GM10248 (cell line): ENCODE data around the gene CFAP100.

Source experiments
- CTCF ChIA-PET: fragments of 300-600 bp; sonication (Branson Sonifier 250); formaldehyde crosslinking; extraction: SDS; loops from one replicate; lab custom pipeline; 2021; ENCODE audit warnings: antibody characterized with exemption; lab: Yijun Ruan, JAX
- POLR2A ChIA-PET: fragments of 350-650 bp; sonication (Branson Sonifier 250); formaldehyde crosslinking; extraction: SDS; loops from one replicate; lab custom pipeline; 2020; ENCODE audit warnings: antibody characterized with exemption; lab: Yijun Ruan, JAX
- DNase-seq: peaks from one replicate; pipeline ENCODE4 v3.0.0; 2012; ENCODE audit errors: extremely low spot score
- TF ChIP-seq, protein P1 (sequence below): IDR thresholded peaks from 2 replicates; pipeline ENCODE4 v1.5.1; 2012; ENCODE audit warnings: mild to moderate bottlenecking, low read depth; ENCODE audit errors: extremely low read depth, missing control alignments, control extremely low read depth

CFAP100 gene

DNA sequence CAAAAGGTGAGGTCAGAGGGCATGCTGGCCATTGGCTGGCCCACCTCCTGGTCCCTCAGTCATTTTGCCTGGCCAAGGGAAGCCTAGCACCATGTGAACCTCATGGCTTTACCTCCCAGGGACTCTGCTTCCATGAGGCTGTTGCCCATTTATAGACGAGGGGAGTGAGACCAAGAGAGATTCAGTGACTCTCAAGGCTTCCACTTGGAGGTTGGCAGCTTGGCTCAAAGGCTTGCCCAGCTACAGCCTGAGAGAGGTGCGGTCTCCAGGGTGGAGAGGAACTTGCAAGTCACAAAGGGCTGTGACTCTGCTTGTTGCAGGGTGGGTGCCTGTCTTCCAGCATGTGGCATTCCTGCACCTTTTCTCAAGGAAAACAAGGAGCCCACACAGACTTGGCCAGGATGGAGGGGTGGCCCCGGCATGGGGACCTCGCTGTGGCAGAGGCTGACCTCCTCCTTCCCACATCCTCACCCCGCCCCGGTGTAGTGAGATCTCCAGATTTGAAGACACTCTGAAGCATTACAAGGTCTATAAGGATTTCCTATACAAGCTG is 24.5 kb downstream of the CFAP100 start:
- ChIA-PET CTCF (no interaction called here), POLR2A (no interaction called here)
- TF ChIP-seq, protein P1, sequence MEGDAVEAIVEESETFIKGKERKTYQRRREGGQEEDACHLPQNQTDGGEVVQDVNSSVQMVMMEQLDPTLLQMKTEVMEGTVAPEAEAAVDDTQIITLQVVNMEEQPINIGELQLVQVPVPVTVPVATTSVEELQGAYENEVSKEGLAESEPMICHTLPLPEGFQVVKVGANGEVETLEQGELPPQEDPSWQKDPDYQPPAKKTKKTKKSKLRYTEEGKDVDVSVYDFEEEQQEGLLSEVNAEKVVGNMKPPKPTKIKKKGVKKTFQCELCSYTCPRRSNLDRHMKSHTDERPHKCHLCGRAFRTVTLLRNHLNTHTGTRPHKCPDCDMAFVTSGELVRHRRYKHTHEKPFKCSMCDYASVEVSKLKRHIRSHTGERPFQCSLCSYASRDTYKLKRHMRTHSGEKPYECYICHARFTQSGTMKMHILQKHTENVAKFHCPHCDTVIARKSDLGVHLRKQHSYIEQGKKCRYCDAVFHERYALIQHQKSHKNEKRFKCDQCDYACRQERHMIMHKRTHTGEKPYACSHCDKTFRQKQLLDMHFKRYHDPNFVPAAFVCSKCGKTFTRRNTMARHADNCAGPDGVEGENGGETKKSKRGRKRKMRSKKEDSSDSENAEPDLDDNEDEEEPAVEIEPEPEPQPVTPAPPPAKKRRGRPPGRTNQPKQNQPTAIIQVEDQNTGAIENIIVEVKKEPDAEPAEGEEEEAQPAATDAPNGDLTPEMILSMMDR: no peak
- no peak for DNase-seq

DNA sequence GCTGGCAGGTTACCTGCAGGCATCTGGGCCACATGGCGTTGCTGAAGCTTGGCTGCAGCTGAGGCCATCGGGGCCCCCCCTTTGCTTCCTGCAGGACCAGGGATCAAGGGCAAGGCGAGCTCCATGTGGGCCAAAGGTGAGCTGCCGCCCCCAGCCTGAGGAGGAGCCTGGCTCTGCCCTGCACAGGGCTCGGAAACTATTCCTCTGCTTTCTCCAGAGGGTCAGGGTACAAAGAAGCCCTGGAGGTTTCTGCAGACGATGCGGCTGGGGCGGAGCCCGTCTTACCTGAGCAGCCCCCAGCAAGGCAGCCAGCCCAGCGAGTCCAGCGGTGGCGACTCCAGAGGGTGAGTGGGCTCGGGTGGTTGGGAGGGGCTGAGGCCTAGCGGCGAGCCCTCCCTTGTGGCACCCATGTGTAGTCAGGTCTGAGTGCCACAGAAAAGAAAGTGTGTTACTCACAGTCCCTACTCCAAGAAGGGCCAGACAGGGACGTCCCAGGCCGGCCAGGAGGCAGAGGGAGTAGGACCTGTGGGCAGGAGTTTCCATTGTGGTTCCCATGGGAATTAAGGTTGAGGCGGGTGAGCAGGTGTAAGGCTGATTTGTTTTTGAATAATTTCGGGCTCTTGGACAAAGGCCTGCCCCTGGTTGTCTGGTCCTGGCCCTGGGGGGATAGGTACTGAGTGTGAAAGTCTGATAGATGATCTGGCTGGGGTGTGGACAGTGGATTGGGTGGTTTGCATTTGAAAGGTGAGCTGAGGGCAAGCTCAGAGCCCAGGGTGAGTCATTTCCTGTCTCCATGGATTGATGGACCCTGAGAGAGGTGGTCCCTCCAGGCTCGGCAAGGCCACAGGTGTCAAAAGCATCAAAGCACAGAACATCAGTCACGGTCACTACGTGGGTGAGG is 25.4 kb downstream of the CFAP100 start:
- ChIA-PET POLR2A (no interaction called here), CTCF (no interaction called here)
- no peak for DNase-seq
- TF ChIP-seq, protein P1: no peak

DNA sequence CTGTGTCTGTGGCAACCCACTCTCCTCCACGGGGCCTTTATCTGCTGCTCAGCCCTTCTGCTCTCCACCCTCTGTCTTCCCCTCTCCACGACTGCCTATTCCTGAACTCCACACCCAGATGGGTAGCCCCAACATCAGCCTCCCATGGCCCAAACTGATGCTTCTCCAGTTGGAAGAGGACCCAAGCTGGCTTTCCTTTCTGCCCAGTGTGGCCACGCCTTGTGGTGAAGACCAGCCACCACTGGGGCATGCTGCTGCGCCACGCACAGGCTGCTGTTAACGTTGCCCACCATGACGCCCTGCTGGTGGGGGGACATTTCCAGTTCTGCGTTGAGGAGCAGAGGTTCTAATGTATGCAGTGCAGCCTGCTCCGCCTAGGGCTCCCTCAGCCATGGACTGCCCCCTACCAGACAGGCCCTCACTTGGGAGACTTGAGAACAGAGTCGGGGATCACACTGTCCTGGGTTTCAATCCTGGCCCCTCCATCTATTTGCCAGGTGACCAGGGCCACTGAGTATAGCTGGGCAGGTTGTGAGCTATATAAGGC is 26.9 kb downstream of the CFAP100 start:
- TF ChIP-seq, protein P1: no peak
- DNase-seq: no peak
- POLR2A ChIA-PET: no interaction called here
- CTCF ChIA-PET: no interaction called here

DNA sequence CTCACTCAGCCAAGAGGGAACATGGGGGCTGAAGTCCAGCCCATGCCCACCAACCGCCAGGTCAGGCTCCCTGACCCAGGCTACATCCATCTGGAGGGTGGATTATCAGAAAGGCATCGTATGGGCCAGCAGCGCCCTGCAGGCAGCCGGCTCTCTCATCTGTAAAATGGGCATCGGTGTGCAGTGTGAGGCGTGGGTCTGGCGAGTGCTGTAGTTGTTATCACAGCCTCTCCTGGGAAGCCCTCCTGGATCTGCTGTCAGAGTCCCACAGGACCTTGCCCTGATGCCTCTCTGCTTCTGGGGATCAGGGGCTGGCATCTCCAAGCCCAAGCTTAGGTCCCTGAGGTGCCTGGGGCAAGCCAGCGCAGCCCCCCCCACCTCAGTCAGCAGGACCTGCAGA is 27.4 kb downstream of the CFAP100 start:
- TF ChIP-seq, protein P1: no peak
- ChIA-PET POLR2A (no interaction called here), CTCF (no interaction called here)
- no peak for DNase-seq

DNA sequence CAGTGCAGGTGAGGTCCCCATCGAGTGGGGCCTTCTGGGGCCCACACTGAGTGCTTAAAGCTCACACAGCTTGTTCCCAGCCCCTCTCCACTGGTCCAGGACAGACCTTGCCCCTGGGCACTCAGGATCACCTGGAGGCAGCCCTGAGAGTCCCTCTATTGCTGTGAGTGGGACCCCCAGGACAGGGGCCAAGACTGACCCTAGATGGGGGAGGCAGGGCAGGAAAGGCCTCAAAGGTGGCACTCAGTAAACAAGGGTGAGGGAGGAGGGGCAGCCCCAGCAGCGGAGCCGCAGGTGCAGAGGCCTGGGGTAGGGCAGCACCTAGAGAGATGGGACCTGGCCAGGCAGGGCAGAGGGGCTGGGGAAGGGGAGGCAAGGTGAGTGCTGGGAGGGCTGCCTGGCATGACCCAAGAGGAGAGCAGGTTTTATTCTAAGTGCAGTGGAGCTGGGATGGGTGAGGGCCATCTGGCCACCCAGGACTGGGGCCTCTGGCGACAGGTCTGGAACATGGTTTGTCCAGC is 27.9 kb downstream of the CFAP100 start:
- ChIA-PET POLR2A (no interaction called here), CTCF (interaction anchor here (1.0 kb wide), 1 partner anchor 68 kb away, joined by 3 read pairs; no protein-coding TSS in a partner anchor)
- no peak for DNase-seq
- TF ChIP-seq, protein P1: no peak
